ENCODE data around the gene ZFYVE1.

- TF ChIP-seq CTCF (IDR thresholded peaks at IDR 0.05) (no peak), EZH2 (IDR thresholded peaks at IDR 0.05; ENCODE audit: borderline replicate concordance, insufficient read depth, low read depth, low read length, poor library complexity, severe bottlenecking) (no peak)
These were observed 31.0 kb upstream of the ZFYVE1 start for GRCh38 chr14:73057944-73058223.
